ENCODE results near the gene TSPAN10. TPM values are rescaled to one million over a fixed set of nuclear protein-coding genes. Genes with fewer than 3 reads are reported as not detected.

Gene TSPAN10
- total RNA-seq, 1 experiment from 2014 or later = 4.0 TPM

DNA sequence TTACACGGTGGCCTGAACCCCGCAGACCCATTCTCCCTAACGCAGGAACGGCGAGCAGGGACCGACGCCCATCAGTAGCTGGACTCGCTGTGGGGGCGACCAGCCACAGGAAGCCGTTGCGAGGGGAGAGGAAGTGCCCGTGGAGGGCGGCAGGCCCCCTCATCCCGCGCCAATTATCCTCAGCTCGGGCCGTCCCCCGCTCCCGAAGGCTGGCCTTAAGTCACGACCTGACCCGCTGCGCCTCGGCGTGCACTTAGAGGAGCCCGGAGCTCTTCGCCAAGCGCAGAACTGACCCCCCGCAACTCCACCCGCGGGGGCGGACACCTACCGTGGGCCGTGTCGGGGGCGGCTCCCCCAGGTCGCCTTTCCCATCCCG is 46.2 kb downstream of the TSPAN10 start:
- BruUV-seq (replicated peaks) = no TSS peak
- ChIA-PET POLR2A (interaction anchor here (0.7 to 1.6 kb wide), 8 partner anchors 15 to 347 kb away, joined by 3 to 45 read pairs (median 5); partner anchors contain the start of genes CCDC137, MCRIP1, MRPL12 and OXLD1), CTCF (interaction anchor here (1.0 kb wide), 1 partner anchor 19 kb away, joined by 4 read pairs; no protein-coding TSS in a partner anchor)
- intact Hi-C loops (cut with micrococcal nuclease; ENCODE audit: unreplicated experiment) = loop anchor here (1.0 kb wide), 1 partner anchor 20 kb away; the partner anchor contains the start of gene MRPL12
- H3K4me1 Mint-ChIP-seq (ENCODE audit: low read depth, unreplicated experiment) = no peaks in the 10 kb centered on the region
- no peaks in the 10 kb centered on the region for H3K9me3 Mint-ChIP-seq (ENCODE audit: unreplicated experiment)
- TF ChIP-seq, protein P1, sequence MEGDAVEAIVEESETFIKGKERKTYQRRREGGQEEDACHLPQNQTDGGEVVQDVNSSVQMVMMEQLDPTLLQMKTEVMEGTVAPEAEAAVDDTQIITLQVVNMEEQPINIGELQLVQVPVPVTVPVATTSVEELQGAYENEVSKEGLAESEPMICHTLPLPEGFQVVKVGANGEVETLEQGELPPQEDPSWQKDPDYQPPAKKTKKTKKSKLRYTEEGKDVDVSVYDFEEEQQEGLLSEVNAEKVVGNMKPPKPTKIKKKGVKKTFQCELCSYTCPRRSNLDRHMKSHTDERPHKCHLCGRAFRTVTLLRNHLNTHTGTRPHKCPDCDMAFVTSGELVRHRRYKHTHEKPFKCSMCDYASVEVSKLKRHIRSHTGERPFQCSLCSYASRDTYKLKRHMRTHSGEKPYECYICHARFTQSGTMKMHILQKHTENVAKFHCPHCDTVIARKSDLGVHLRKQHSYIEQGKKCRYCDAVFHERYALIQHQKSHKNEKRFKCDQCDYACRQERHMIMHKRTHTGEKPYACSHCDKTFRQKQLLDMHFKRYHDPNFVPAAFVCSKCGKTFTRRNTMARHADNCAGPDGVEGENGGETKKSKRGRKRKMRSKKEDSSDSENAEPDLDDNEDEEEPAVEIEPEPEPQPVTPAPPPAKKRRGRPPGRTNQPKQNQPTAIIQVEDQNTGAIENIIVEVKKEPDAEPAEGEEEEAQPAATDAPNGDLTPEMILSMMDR (IDR thresholded peaks at IDR 0.05; ENCODE audit: insufficient read depth in 1 of 2, low read depth in 1 of 2, low read length in 1 of 2, severe bottlenecking in 1 of 2, unreplicated experiment in 1 of 2) = no peak
- no peaks in the 10 kb centered on the region for H3K27me3 ChIP-seq (replicated peaks; ENCODE audit: control insufficient read depth, insufficient read depth, low read length)
- no peaks in the 10 kb centered on the region for H3K27me3 Mint-ChIP-seq (ENCODE audit: insufficient read depth, unreplicated experiment)
- H3K9me3 ChIP-seq = no peaks in the 10 kb centered on the region
- peak overlapping the region; percentile 97 for H3K4me3 Mint-ChIP-seq (ENCODE audit: unreplicated experiment)
- H3K4me1 ChIP-seq = 0 out of 2 replicates have a peak, but pooled peaks cover 10% of the 10 kb centered on the region
- peaks cover 2% of the 10 kb centered on the region for H3K36me3 ChIP-seq (ENCODE audit: control insufficient read depth, insufficient read depth, low read length)
- DNase-seq = no peak
- peak overlapping the region; percentile 95 for H3K27ac Mint-ChIP-seq (ENCODE audit: unreplicated experiment)
- peak overlapping the region; percentile 89 for H3K4me3 ChIP-seq (ENCODE audit: low read depth, low read length)
- H3K36me3 Mint-ChIP-seq (ENCODE audit: insufficient read depth, unreplicated experiment) = peaks cover 35% of the 10 kb centered on the region

DNA sequence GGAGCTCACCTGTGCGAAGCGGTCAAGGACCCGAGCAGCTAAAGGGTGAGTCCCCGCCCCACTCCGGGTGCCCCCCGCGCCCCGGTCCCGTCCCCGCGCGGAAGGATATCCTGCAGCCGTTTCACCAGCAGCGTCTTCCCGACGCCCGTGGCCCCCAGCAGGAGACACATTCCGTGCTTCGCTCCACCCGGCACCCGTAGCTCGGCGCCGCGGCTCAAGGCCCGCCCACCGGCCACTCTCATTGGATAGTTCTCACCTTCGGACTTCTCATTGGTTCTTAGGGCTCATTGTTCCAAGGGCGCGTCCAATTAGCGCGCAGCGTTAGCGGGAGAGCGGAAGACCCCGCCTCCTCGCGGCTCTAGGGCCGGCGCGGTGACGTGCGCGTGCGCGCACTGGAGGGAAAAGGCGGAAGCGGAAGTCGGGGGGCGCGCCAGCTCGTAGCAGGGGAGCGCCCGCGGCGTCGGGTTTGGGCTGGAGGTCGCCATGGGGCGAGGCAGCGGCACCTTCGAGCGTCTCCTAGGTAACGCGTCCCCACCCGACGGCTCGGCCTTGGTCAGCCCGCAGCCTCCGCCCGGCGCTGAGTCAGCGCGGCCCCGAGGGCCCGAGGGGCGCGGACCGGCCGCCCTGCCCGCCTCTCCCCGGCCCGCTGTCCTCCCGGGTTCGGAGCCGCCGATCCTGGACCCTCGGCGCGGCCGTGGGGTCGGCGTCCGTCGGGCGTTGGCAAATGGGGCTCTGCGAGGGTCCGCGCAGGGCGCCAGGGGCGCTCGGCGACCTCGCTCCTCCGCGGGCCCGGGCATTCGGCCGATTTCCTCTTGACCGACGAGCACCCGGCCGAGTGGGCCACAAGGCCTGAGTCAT is 46.8 kb downstream of the TSPAN10 start, which contains the start of the genes ARL16 and HGS:
Gene ARL16, minus strand, starts transcription at position 214 of the 858 bp plus-strand sequence. Its CDS starts 44 bp downstream, at position 170.
Gene HGS, plus strand, starts transcription at position 428 of the 858 bp plus-strand sequence. Its CDS starts 56 bp downstream, at position 484.
- H3K9me3 ChIP-seq = no peaks in the 10 kb centered on the region
- Mint-ChIP-seq H3K4me1 (ENCODE audit: low read depth, unreplicated experiment) (no peaks in the 10 kb centered on the region), H3K27ac (ENCODE audit: unreplicated experiment) (peak within 1 kb of the TSS; percentile 95), H3K9me3 (ENCODE audit: unreplicated experiment) (no peaks in the 10 kb centered on the region), H3K36me3 (ENCODE audit: insufficient read depth, unreplicated experiment) (peaks cover 42% of the 10 kb centered on the region), H3K4me3 (ENCODE audit: unreplicated experiment) (peak within 1 kb of the TSS; percentile 97), H3K27me3 (ENCODE audit: insufficient read depth, unreplicated experiment) (no peaks in the 10 kb centered on the region)
- intact Hi-C loops (cut with micrococcal nuclease; ENCODE audit: unreplicated experiment) = loop anchor here (1.0 kb wide), 1 partner anchor 19 kb away; the partner anchor contains the start of gene MRPL12
- no TSS peak for BruUV-seq (replicated peaks)
- peak within 1 kb of the TSS; percentile 89 for H3K4me3 ChIP-seq (ENCODE audit: low read depth, low read length)
- DNase-seq = peak; percentile 98 to 99
- peaks cover 3% of the 10 kb centered on the region for H3K36me3 ChIP-seq (ENCODE audit: control insufficient read depth, insufficient read depth, low read length)
- POLR2A ChIA-PET = interaction anchor here (0.7 to 1.6 kb wide), 8 partner anchors 17 to 347 kb away, joined by 3 to 45 read pairs (median 4); partner anchors contain the start of genes CCDC137, MCRIP1, MRPL12 and OXLD1
- H3K27me3 ChIP-seq (replicated peaks; ENCODE audit: control insufficient read depth, insufficient read depth, low read length) = no peaks in the 10 kb centered on the region
- H3K4me1 ChIP-seq = 0 out of 2 replicates have a peak, but pooled peaks cover 10% of the 10 kb centered on the region
- CTCF ChIA-PET = interaction anchor here (1.0 kb wide), 1 partner anchor 18 kb away, joined by 4 read pairs; no protein-coding TSS in a partner anchor
- TF ChIP-seq, protein P1 (IDR thresholded peaks at IDR 0.05; ENCODE audit: insufficient read depth in 1 of 2, low read depth in 1 of 2, low read length in 1 of 2, severe bottlenecking in 1 of 2, unreplicated experiment in 1 of 2) = no peak

DNA sequence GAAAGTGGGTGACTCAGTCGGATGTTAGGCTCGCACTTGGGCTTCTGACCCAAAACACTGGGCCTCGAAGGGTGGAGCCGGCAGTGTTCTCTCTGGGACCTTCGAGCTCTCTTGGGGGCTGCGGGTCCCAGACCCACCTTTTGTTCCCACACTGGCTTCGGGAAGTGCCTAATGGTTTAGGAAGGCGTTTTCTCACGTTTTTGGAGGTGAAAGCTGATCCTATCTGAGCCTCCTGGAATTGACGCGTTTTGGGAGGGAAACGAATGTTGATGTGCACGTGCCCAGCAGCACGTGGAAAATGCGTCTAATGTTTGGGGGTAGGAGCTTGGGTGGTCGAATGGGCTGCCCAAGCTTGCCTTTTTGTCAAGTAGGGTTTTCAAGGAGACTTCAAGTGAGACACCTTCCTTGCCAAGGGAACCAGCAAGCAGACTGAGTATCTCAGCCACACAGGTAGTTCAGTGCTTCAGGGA is 47.5 kb downstream of the TSPAN10 start:
- Mint-ChIP-seq H3K27ac (ENCODE audit: unreplicated experiment) (peak overlapping the region; percentile 95), H3K9me3 (ENCODE audit: unreplicated experiment) (no peaks in the 10 kb centered on the region), H3K36me3 (ENCODE audit: insufficient read depth, unreplicated experiment) (peaks cover 47% of the 10 kb centered on the region), H3K4me3 (ENCODE audit: unreplicated experiment) (peak overlapping the region; percentile 97), H3K4me1 (ENCODE audit: low read depth, unreplicated experiment) (no peaks in the 10 kb centered on the region), H3K27me3 (ENCODE audit: insufficient read depth, unreplicated experiment) (no peaks in the 10 kb centered on the region)
- POLR2A ChIA-PET = interaction anchor here (1.2 to 1.6 kb wide), 3 partner anchors 18 to 149 kb away, joined by 3 to 45 read pairs (median 8); partner anchors contain the start of genes MCRIP1 and MRPL12
- Histone ChIP-seq H3K9me3 (no peaks in the 10 kb centered on the region), H3K27me3 (replicated peaks; ENCODE audit: control insufficient read depth, insufficient read depth, low read length) (no peaks in the 10 kb centered on the region), H3K36me3 (ENCODE audit: control insufficient read depth, insufficient read depth, low read length) (peaks cover 5% of the 10 kb centered on the region), H3K4me1 (0 out of 2 replicates have a peak, but pooled peaks cover 10% of the 10 kb centered on the region), H3K4me3 (ENCODE audit: low read depth, low read length) (peak overlapping the region; percentile 62)
- TF ChIP-seq, protein P1 (IDR thresholded peaks at IDR 0.05; ENCODE audit: insufficient read depth in 1 of 2, low read depth in 1 of 2, low read length in 1 of 2, severe bottlenecking in 1 of 2, unreplicated experiment in 1 of 2) = no peak
- BruUV-seq (replicated peaks) = TSS peak; percentile 75
- intact Hi-C loops (cut with micrococcal nuclease; ENCODE audit: unreplicated experiment) = no loop called here
- CTCF ChIA-PET = no interaction called here
- DNase-seq = no peak

Data from Caco-2 (cell line).